Endothelial cell of umbilical vein (primary cell): ENCODE data around the gene PTH1R.

Experiments used
- CTCF ChIP-seq, 2 donors: IDR thresholded peaks; 1 replicate in 1 of 2; 2 replicates in 1 of 2; pipeline ENCODE4 v1.5.1; 2011; ENCODE audit warnings: low read length in 2 of 2, mild to moderate bottlenecking in 2 of 2, moderate library complexity in 2 of 2, control low read depth in 1 of 2, inconsistent platforms in 1 of 2, low read depth in 1 of 2; ENCODE audit not compliant: insufficient read depth in 1 of 2; ENCODE audit errors: extremely low read depth in 1 of 2
- EZH2 ChIP-seq: IDR thresholded peaks from 2 replicates; pipeline ENCODE4 v1.6.1; 2012; ENCODE audit warnings: borderline replicate concordance, low read depth, mild to moderate bottlenecking, moderate library complexity, low read length, inconsistent platforms; ENCODE audit not compliant: severe bottlenecking
- FOS ChIP-seq: IDR thresholded peaks from 2 replicates; pipeline ENCODE4 v1.6.1; 2011; ENCODE audit warnings: mild to moderate bottlenecking, low read length, moderate library complexity, borderline replicate concordance; ENCODE audit not compliant: insufficient read depth
- MYC ChIP-seq: IDR thresholded peaks from one replicate; pipeline ENCODE4 v1.6.1; 2011; ENCODE audit warnings: mild to moderate bottlenecking, low read depth, low read length
- POLR2A ChIP-seq: IDR thresholded peaks from 2 replicates; pipeline ENCODE4 v1.6.1; 2012; ENCODE audit warnings: low read depth, mild to moderate bottlenecking, control low read depth, low read length
- POLR2AphosphoS5 ChIP-seq: IDR thresholded peaks from 2 replicates; pipeline ENCODE4 v1.6.1; 2012; ENCODE audit warnings: low read depth, mild to moderate bottlenecking, control low read depth, low read length, moderate library complexity; ENCODE audit not compliant: insufficient read depth

DNA sequence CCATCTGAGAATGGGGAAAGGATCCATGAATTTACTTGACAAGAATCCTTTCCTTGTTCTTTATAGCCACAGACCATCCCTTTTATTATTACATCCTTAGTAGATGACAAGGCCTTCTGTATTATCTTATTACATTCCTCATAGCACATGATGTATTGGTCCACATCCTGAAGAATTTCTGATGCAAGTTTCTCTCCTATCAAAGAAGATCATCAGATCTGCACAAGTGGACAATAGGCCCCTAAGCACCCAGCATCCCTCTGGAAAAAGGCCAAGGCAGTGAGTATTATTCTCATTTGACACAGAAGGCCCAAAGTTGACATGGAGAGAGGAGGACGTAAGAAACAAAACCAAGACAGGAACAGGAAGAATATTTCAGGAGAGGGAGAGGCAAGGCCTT is 45.7 kb upstream of the PTH1R start:
- TF ChIP-seq CTCF (IDR thresholded peaks at IDR 0.05; ENCODE audit: extremely low read depth in 1 of 2, insufficient read depth in 1 of 2, low read depth in 1 of 2, low read length in 2 of 2) (no peak), POLR2A (no peak), FOS (no peak), MYC (no peak), EZH2 (no peak), POLR2AphosphoS5 (no peak)
